MM.1S (cell line): ENCODE results near the gene MRPS24.

ENCODE experiments used
- DNase-seq: peaks from one replicate; pipeline ENCODE4 v3.0.0-alpha.2; 2015
- H2AFZ ChIP-seq: fragments of 300-600 bp; sonication (generic); 2 replicates; pipeline ENCODE4 v1.6.0; 2016; ENCODE audit warnings: antibody characterized with exemption, low read length
- H3F3A ChIP-seq: fragments of 300-600 bp; sonication (generic); 2 replicates; pipeline ENCODE4 v1.6.1; 2016; ENCODE audit warnings: mild to moderate bottlenecking, antibody characterized with exemption, low read length, moderate library complexity, mixed read lengths; ENCODE audit not compliant: insufficient read depth
- H3K27ac ChIP-seq: fragments of 300-600 bp; sonication (generic); 2 replicates; pipeline ENCODE4 v1.5.1; 2016; ENCODE audit warnings: mild to moderate bottlenecking, low read length
- H3K27me3 ChIP-seq: fragments of 300-600 bp; sonication (generic); replicated peaks from 2 replicates; pipeline ENCODE4 v1.6.0; 2016; ENCODE audit warnings: low read length; ENCODE audit not compliant: insufficient read depth
- H3K36me3 ChIP-seq: fragments of 300-600 bp; sonication (generic); replicated peaks from 2 replicates; pipeline ENCODE4 v1.6.1; 2016; ENCODE audit warnings: mild to moderate bottlenecking, low read length, mixed read lengths; ENCODE audit not compliant: insufficient read depth
- H3K4me1 ChIP-seq: fragments of 300-600 bp; sonication (generic); 2 replicates; pipeline ENCODE4 v1.6.1; 2016; ENCODE audit warnings: low read length, mixed read lengths
- H3K4me2 ChIP-seq: fragments of 300-600 bp; sonication (generic); 2 replicates; pipeline ENCODE4 v1.6.0; 2016; ENCODE audit warnings: low read depth, low read length
- H3K4me3 ChIP-seq: fragments of 300-600 bp; sonication (generic); 2 replicates; pipeline ENCODE4 v1.5.1; 2016; ENCODE audit warnings: low read length, mixed read lengths
- H3K79me2 ChIP-seq: fragments of 300-600 bp; sonication (generic); 2 replicates; pipeline ENCODE4 v1.6.1; 2016; ENCODE audit warnings: mixed run types, low read length, mixed read lengths
- H3K9ac ChIP-seq: fragments of 300-600 bp; sonication (generic); 2 replicates; pipeline ENCODE4 v1.6.1; 2016; ENCODE audit warnings: low read length, mixed read lengths
- H3K9me2 ChIP-seq: fragments of 300-600 bp; sonication (generic); replicated peaks from 2 replicates; pipeline ENCODE4 v1.6.1; 2016; ENCODE audit warnings: mild to moderate bottlenecking, low read length, mixed read lengths; ENCODE audit not compliant: insufficient read depth
- H3K9me3 ChIP-seq: fragments of 300-600 bp; sonication (generic); replicated peaks from 2 replicates; pipeline ENCODE4 v1.6.1; 2016; ENCODE audit warnings: mild to moderate bottlenecking, low read length, mixed read lengths; ENCODE audit not compliant: insufficient read depth
- H4K20me1 ChIP-seq: fragments of 300-600 bp; sonication (generic); 2 replicates; pipeline ENCODE4 v1.6.1; 2016; ENCODE audit warnings: mild to moderate bottlenecking, low read length, moderate library complexity, mixed read lengths; ENCODE audit not compliant: insufficient read depth
- EZH2 ChIP-seq: fragments of 300-600 bp; sonication (generic); optimal IDR thresholded peaks from 2 replicates; pipeline ENCODE3; 2017; ENCODE audit warnings: low read depth, mild to moderate bottlenecking, antibody characterized with exemption, low read length, mixed read lengths
- EZH2phosphoT487 ChIP-seq: fragments of 300-600 bp; sonication (generic); IDR thresholded peaks from 2 replicates; pipeline ENCODE4 v1.6.1; 2018; ENCODE audit warnings: antibody characterized with exemption, low read length
- TF ChIP-seq, protein P1 (sequence below): fragments of 300-600 bp; sonication (generic); IDR thresholded peaks from 2 replicates; pipeline ENCODE4 v1.5.1; 2016; ENCODE audit warnings: antibody characterized with exemption, low read length, mixed read lengths

MRPS24 gene

GRCh38 chr7:43876241-43876640 lies 6.9 kb upstream of the MRPS24 start:
- Histone ChIP-seq H3K9me3 (no peaks in the 10 kb centered on the region), H3K9ac (no peak overlapping the region), H3K9me2 (no peaks in the 10 kb centered on the region), H3K4me2 (no peak overlapping the region), H3K4me1 (no peaks in the 10 kb centered on the region), H3K27me3 (no peaks in the 10 kb centered on the region), H3F3A (peaks cover 6% of the 10 kb centered on the region; the same call in 1 of the 2 replicates), H4K20me1 (no peaks in the 10 kb centered on the region), H3K27ac (no peak overlapping the region), H3K79me2 (no peaks in the 10 kb centered on the region), H3K4me3 (no peak overlapping the region), H2AFZ (no peak overlapping the region), H3K36me3 (no peaks in the 10 kb centered on the region)
- DNase-seq: no peak
- TF ChIP-seq EZH2phosphoT487: no peak

DNA sequence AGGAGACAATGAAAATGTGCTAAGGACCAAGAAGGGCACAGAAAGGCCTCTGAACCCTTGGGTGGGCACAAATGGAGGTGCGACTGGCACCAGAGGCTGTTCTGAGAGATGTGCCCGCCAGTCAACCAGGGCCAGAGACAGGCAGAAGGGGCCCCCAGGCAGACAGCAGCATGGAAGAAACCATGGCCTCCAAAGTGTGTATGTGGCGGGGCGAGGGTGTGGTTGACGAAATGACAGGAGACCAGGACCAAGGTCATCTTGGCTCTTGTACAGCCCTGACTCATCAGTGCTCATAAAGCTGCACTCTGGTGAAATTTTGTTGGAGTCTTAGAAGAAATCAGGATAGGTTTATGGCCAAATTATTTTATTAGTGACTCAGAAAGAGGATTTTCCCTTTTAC lies 4.0 kb upstream of the MRPS24 start:
- H2AFZ ChIP-seq: no peak overlapping the region
- H3F3A ChIP-seq: peaks cover 19% of the 10 kb centered on the region

DNA sequence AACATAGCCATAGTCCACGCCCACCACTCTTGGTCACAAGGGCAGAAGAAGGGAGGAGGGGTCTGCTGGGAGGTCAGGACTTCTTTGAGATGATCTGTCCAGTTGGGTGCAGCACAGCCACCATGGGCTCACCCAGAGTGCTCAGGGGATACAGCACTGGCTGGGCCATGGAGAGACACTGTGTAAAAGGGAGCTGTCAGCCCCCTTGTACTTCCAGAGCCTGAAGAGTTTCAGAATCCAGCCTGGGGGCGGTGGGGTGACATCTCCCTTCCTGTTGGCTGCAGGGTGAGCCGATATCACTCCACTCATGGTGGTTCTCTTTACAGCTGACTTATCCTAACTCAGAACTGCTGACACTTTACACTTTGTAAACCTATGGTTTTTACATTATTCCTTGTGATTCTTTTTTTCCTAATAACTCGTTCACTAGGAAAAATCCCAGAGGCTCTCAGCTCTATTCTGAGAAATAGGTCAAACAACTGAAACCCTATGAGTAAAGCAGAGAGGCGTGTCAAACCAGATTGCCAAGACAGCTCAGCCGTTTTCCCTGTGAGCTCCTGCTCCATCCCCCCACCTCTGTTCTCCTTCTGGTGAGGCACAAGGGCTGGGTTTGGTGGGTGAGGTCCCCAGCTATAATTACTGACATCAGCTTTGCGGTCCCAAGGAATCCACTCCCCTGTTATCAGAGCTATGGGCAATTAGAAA lies 3.2 kb upstream of the MRPS24 start:
- Histone ChIP-seq H3K36me3 (no peaks in the 10 kb centered on the region), H3K4me1 (peaks cover 7% of the 10 kb centered on the region; the same call in 1 of the 2 replicates), H3K4me3 (no peak overlapping the region), H3K27me3 (no peaks in the 10 kb centered on the region), H3K4me2 (no peak overlapping the region), H4K20me1 (no peaks in the 10 kb centered on the region), H3K27ac (no peak overlapping the region), H3F3A (peaks cover 25% of the 10 kb centered on the region), H2AFZ (no peak overlapping the region), H3K9ac (no peak overlapping the region), H3K9me2 (no peaks in the 10 kb centered on the region), H3K79me2 (peaks cover 10% of the 10 kb centered on the region), H3K9me3 (no peaks in the 10 kb centered on the region)
- TF ChIP-seq EZH2phosphoT487: no peak
- TF ChIP-seq EZH2: no peak
- TF ChIP-seq, protein P1, sequence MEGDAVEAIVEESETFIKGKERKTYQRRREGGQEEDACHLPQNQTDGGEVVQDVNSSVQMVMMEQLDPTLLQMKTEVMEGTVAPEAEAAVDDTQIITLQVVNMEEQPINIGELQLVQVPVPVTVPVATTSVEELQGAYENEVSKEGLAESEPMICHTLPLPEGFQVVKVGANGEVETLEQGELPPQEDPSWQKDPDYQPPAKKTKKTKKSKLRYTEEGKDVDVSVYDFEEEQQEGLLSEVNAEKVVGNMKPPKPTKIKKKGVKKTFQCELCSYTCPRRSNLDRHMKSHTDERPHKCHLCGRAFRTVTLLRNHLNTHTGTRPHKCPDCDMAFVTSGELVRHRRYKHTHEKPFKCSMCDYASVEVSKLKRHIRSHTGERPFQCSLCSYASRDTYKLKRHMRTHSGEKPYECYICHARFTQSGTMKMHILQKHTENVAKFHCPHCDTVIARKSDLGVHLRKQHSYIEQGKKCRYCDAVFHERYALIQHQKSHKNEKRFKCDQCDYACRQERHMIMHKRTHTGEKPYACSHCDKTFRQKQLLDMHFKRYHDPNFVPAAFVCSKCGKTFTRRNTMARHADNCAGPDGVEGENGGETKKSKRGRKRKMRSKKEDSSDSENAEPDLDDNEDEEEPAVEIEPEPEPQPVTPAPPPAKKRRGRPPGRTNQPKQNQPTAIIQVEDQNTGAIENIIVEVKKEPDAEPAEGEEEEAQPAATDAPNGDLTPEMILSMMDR: no peak
- DNase-seq: no peak

More for the DNA sequence above, 4.0 kb upstream of the MRPS24 start:
- H3K9ac ChIP-seq: no peak overlapping the region
- H3K27me3 ChIP-seq: no peaks in the 10 kb centered on the region
- H3K27ac ChIP-seq: no peak overlapping the region
- H3K4me1 ChIP-seq: 0 out of 2 replicates have a peak, but pooled peaks cover 4% of the 10 kb centered on the region
- no peaks in the 10 kb centered on the region for H4K20me1 ChIP-seq
- no peak for DNase-seq
- no peak overlapping the region for H3K4me2 ChIP-seq
- no peaks in the 10 kb centered on the region for H3K9me3 ChIP-seq
- H3K9me2 ChIP-seq: no peaks in the 10 kb centered on the region
- TF ChIP-seq EZH2phosphoT487 (no peak), EZH2 (no peak)
- TF ChIP-seq, protein P1: no peak
- H3K36me3 ChIP-seq: no peaks in the 10 kb centered on the region
- peaks cover 5% of the 10 kb centered on the region; the same call in 1 of the 2 replicates for H3K79me2 ChIP-seq
- no peak overlapping the region for H3K4me3 ChIP-seq

DNA sequence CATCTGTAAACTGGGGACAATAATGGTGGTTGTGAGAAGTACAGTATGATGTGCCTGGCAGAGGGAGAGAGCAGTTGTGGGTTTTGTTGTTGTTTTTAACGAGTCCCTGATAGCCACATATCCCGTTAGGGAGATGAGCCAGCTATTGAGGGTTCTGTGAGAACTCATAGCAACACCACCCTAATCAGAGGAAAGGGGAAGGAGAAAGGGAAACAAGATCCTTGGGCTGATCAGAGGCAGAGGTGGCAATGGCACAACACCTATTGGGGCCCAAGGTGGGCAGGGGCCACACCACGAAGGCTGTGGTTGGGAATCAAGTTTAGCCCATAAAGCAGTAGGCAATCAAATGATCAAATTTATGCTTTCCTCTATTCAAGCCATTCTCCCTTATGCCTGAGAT lies 1.7 kb upstream of the MRPS24 start:
- Histone ChIP-seq H3K9ac (no peak overlapping the region), H3K4me1 (peaks cover 7% of the 10 kb centered on the region; the same call in 1 of the 2 replicates), H2AFZ (no peak overlapping the region), H3F3A (peaks cover 25% of the 10 kb centered on the region), H3K79me2 (peaks cover 23% of the 10 kb centered on the region), H3K4me2 (no peak overlapping the region), H4K20me1 (no peaks in the 10 kb centered on the region), H3K36me3 (peaks cover 8% of the 10 kb centered on the region), H3K9me2 (no peaks in the 10 kb centered on the region), H3K27ac (no peak overlapping the region), H3K4me3 (no peak overlapping the region), H3K27me3 (no peaks in the 10 kb centered on the region), H3K9me3 (no peaks in the 10 kb centered on the region)
- DNase-seq: no peak
- TF ChIP-seq EZH2phosphoT487: no peak
- TF ChIP-seq EZH2: no peak
- TF ChIP-seq, protein P1: no peak
